ENCODE results near the gene CASP8. TPM values are rescaled to one million over a fixed set of nuclear protein-coding genes. Genes with fewer than 3 reads are reported as not detected.
A peak's percentile ranks its signal among the peaks of the same experiment; 100 is the strongest.

CASP8 gene
- total and polyA plus RNA-seq, 9 of the 15 experiments (the other 6 are each of a cell fraction or from before 2014, with no cell fraction given) = 10.2 to 31.4 (median 19.4) TPM

GRCh38 chr2:201257956-201258665, 2.2 kb upstream of the CASP8 start (continued):
- TF ChIP-seq, protein P1, sequence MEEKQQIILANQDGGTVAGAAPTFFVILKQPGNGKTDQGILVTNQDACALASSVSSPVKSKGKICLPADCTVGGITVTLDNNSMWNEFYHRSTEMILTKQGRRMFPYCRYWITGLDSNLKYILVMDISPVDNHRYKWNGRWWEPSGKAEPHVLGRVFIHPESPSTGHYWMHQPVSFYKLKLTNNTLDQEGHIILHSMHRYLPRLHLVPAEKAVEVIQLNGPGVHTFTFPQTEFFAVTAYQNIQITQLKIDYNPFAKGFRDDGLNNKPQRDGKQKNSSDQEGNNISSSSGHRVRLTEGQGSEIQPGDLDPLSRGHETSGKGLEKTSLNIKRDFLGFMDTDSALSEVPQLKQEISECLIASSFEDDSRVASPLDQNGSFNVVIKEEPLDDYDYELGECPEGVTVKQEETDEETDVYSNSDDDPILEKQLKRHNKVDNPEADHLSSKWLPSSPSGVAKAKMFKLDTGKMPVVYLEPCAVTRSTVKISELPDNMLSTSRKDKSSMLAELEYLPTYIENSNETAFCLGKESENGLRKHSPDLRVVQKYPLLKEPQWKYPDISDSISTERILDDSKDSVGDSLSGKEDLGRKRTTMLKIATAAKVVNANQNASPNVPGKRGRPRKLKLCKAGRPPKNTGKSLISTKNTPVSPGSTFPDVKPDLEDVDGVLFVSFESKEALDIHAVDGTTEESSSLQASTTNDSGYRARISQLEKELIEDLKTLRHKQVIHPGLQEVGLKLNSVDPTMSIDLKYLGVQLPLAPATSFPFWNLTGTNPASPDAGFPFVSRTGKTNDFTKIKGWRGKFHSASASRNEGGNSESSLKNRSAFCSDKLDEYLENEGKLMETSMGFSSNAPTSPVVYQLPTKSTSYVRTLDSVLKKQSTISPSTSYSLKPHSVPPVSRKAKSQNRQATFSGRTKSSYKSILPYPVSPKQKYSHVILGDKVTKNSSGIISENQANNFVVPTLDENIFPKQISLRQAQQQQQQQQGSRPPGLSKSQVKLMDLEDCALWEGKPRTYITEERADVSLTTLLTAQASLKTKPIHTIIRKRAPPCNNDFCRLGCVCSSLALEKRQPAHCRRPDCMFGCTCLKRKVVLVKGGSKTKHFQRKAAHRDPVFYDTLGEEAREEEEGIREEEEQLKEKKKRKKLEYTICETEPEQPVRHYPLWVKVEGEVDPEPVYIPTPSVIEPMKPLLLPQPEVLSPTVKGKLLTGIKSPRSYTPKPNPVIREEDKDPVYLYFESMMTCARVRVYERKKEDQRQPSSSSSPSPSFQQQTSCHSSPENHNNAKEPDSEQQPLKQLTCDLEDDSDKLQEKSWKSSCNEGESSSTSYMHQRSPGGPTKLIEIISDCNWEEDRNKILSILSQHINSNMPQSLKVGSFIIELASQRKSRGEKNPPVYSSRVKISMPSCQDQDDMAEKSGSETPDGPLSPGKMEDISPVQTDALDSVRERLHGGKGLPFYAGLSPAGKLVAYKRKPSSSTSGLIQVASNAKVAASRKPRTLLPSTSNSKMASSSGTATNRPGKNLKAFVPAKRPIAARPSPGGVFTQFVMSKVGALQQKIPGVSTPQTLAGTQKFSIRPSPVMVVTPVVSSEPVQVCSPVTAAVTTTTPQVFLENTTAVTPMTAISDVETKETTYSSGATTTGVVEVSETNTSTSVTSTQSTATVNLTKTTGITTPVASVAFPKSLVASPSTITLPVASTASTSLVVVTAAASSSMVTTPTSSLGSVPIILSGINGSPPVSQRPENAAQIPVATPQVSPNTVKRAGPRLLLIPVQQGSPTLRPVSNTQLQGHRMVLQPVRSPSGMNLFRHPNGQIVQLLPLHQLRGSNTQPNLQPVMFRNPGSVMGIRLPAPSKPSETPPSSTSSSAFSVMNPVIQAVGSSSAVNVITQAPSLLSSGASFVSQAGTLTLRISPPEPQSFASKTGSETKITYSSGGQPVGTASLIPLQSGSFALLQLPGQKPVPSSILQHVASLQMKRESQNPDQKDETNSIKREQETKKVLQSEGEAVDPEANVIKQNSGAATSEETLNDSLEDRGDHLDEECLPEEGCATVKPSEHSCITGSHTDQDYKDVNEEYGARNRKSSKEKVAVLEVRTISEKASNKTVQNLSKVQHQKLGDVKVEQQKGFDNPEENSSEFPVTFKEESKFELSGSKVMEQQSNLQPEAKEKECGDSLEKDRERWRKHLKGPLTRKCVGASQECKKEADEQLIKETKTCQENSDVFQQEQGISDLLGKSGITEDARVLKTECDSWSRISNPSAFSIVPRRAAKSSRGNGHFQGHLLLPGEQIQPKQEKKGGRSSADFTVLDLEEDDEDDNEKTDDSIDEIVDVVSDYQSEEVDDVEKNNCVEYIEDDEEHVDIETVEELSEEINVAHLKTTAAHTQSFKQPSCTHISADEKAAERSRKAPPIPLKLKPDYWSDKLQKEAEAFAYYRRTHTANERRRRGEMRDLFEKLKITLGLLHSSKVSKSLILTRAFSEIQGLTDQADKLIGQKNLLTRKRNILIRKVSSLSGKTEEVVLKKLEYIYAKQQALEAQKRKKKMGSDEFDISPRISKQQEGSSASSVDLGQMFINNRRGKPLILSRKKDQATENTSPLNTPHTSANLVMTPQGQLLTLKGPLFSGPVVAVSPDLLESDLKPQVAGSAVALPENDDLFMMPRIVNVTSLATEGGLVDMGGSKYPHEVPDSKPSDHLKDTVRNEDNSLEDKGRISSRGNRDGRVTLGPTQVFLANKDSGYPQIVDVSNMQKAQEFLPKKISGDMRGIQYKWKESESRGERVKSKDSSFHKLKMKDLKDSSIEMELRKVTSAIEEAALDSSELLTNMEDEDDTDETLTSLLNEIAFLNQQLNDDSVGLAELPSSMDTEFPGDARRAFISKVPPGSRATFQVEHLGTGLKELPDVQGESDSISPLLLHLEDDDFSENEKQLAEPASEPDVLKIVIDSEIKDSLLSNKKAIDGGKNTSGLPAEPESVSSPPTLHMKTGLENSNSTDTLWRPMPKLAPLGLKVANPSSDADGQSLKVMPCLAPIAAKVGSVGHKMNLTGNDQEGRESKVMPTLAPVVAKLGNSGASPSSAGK (IDR thresholded peaks at IDR 0.05) = peak; percentile 83
- TF ChIP-seq ZNF23 (CRISPR knock-in tag; IDR thresholded peaks at IDR 0.05) = no peak
- peak; percentile 63; the same call in 1 of the 2 replicates for TF ChIP-seq BACH1 (tag; IDR thresholded peaks at IDR 0.05)
- no peak for TF ChIP-seq ZNF518B (CRISPR knock-in tag; IDR thresholded peaks at IDR 0.05)
- no peak for TF ChIP-seq MED1 (CRISPR knock-in tag; IDR thresholded peaks at IDR 0.05; ENCODE audit: borderline replicate concordance)
- TF ChIP-seq, protein P2, sequence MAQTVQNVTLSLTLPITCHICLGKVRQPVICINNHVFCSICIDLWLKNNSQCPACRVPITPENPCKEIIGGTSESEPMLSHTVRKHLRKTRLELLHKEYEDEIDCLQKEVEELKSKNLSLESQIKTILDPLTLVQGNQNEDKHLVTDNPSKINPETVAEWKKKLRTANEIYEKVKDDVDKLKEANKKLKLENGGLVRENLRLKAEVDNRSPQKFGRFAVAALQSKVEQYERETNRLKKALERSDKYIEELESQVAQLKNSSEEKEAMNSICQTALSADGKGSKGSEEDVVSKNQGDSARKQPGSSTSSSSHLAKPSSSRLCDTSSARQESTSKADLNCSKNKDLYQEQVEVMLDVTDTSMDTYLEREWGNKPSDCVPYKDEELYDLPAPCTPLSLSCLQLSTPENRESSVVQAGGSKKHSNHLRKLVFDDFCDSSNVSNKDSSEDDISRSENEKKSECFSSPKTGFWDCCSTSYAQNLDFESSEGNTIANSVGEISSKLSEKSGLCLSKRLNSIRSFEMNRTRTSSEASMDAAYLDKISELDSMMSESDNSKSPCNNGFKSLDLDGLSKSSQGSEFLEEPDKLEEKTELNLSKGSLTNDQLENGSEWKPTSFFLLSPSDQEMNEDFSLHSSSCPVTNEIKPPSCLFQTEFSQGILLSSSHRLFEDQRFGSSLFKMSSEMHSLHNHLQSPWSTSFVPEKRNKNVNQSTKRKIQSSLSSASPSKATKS (CRISPR knock-in tag; IDR thresholded peaks at IDR 0.05) = no peak
- peak in 1 of 3 experiments; percentile 14 for TF ChIP-seq YY1 (IDR thresholded peaks at IDR 0.05; ENCODE audit: borderline replicate concordance in 1 of 3, control insufficient read depth in 1 of 3, extremely low read depth in 1 of 3, insufficient read depth in 3 of 3, insufficient read length in 1 of 3, insufficient replicate concordance in 2 of 3, low read depth in 1 of 3, low read length in 2 of 3)
- peak; percentile 28 for TF ChIP-seq ASH1L (IDR thresholded peaks at IDR 0.05; ENCODE audit: borderline replicate concordance, low read depth, partially characterized antibody)
